ENCODE data around the gene LYZL2.

The LYZL2 gene

GRCh38 chr10:30580676-30581075 lies 48.9 kb downstream of the LYZL2 start:
- DNase-seq (ENCODE audit: low read depth, low spot score) = no peak
- TF ChIP-seq FOXP2 (optimal IDR thresholded peaks at IDR 0.05; ENCODE audit: control extremely low read depth, extremely low read length, insufficient read depth) (no peak), EZH2 (IDR thresholded peaks at IDR 0.05) (no peak), POLR2AphosphoS5 (IDR thresholded peaks at IDR 0.05; ENCODE audit: borderline replicate concordance, low read depth, low read length) (no peak)
- Histone ChIP-seq H3K4me3 (no peak overlapping the region), H3K9me3 (ENCODE audit: low read depth, low read length) (no peaks in the 10 kb centered on the region), H3K9ac (ENCODE audit: insufficient read length) (no peak overlapping the region), H3K36me3 (ENCODE audit: insufficient read depth, low read length) (no peaks in the 10 kb centered on the region), H3K27ac (no peak overlapping the region)

DNA sequence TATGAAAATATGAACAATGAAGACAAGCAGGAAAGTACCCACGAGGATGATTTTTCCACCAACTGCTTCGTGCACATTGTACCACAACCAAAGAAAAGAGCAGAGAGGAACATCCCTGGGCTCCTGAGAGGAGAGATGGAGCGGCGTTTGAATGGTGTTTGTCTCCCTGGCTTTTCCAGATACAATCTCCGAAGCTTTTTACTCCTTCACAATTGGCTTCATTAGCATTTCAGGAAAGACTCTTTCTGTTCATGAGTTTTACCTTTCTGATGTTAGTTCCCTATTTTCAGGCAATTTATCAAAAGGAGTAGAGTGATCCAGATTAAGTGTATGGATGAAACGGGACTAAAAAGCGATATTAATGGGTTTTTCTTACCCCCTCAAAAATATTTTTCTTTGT lies 49.3 kb downstream of the LYZL2 start:
- Histone ChIP-seq H3K4me3 (no peak overlapping the region), H3K27ac (no peak overlapping the region), H3K9ac (ENCODE audit: insufficient read length) (no peak overlapping the region), H3K36me3 (ENCODE audit: insufficient read depth, low read length) (no peaks in the 10 kb centered on the region), H3K9me3 (ENCODE audit: low read depth, low read length) (no peaks in the 10 kb centered on the region)
- TF ChIP-seq EZH2 (IDR thresholded peaks at IDR 0.05) = no peak
- DNase-seq (ENCODE audit: low read depth, low spot score) = no peak

- H3K27ac ChIP-seq = no peak overlapping the region
- TF ChIP-seq EZH2 (IDR thresholded peaks at IDR 0.05) = no peak
- TF ChIP-seq FOXP2 (optimal IDR thresholded peaks at IDR 0.05; ENCODE audit: control extremely low read depth, extremely low read length, insufficient read depth) = no peak
- TF ChIP-seq POLR2AphosphoS5 (IDR thresholded peaks at IDR 0.05; ENCODE audit: borderline replicate concordance, low read depth, low read length) = no peak
- no peak overlapping the region for H3K4me3 ChIP-seq
- no peak overlapping the region for H3K9ac ChIP-seq (ENCODE audit: insufficient read length)
- no peak for DNase-seq (ENCODE audit: low read depth, low spot score)
- H3K36me3 ChIP-seq (ENCODE audit: insufficient read depth, low read length) = no peaks in the 10 kb centered on the region
- no peaks in the 10 kb centered on the region for H3K9me3 ChIP-seq (ENCODE audit: low read depth, low read length)
Observed at GRCh38 chr10:30579574-30579973, 50.0 kb downstream of the LYZL2 start.

- Histone ChIP-seq H3K9ac (ENCODE audit: insufficient read length) (no peak overlapping the region), H3K9me3 (ENCODE audit: low read depth, low read length) (no peaks in the 10 kb centered on the region), H3K27ac (no peak overlapping the region), H3K36me3 (ENCODE audit: insufficient read depth, low read length) (no peaks in the 10 kb centered on the region), H3K4me3 (no peak overlapping the region)
- TF ChIP-seq POLR2AphosphoS5 (IDR thresholded peaks at IDR 0.05; ENCODE audit: borderline replicate concordance, low read depth, low read length) = no peak
- TF ChIP-seq FOXP2 (optimal IDR thresholded peaks at IDR 0.05; ENCODE audit: control extremely low read depth, extremely low read length, insufficient read depth) = no peak
- no peak for TF ChIP-seq EZH2 (IDR thresholded peaks at IDR 0.05)
- no peak for DNase-seq (ENCODE audit: low read depth, low spot score)
Observed at GRCh38 chr10:30577048-30577447, 52.5 kb downstream of the LYZL2 start.

GRCh38 chr10:30576641-30577040 lies 52.9 kb downstream of the LYZL2 start:
- TF ChIP-seq FOXP2 (optimal IDR thresholded peaks at IDR 0.05; ENCODE audit: control extremely low read depth, extremely low read length, insufficient read depth) (no peak), POLR2AphosphoS5 (IDR thresholded peaks at IDR 0.05; ENCODE audit: borderline replicate concordance, low read depth, low read length) (no peak), EZH2 (IDR thresholded peaks at IDR 0.05) (no peak)
- Histone ChIP-seq H3K27ac (no peak overlapping the region), H3K4me3 (no peak overlapping the region), H3K9ac (ENCODE audit: insufficient read length) (no peak overlapping the region), H3K9me3 (ENCODE audit: low read depth, low read length) (no peaks in the 10 kb centered on the region), H3K36me3 (ENCODE audit: insufficient read depth, low read length) (no peaks in the 10 kb centered on the region)
- no peak for DNase-seq (ENCODE audit: low read depth, low spot score)

DNA sequence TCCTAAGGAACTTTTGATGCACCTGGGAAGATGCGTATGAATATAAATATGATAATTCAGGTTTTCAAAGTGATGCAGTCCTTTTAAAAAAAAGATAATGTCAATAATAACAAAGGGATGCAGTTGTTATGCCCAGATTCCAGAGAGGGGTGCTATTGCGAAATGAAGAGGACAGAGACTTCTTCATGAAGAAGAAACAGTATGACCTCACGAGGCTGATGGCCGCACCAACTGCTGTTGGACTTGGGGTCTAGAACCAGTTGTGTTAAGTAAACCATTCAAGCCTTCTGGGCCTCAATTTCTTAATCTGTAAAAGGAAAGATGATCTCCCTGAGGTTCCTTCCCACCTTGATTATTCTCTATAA lies 55.1 kb downstream of the LYZL2 start:
- no peak overlapping the region for H3K9ac ChIP-seq (ENCODE audit: insufficient read length)
- H3K27ac ChIP-seq = no peak overlapping the region
- no peak overlapping the region for H3K4me3 ChIP-seq
- H3K36me3 ChIP-seq (ENCODE audit: insufficient read depth, low read length) = no peaks in the 10 kb centered on the region
- no peaks in the 10 kb centered on the region for H3K9me3 ChIP-seq (ENCODE audit: low read depth, low read length)
- no peak for DNase-seq (ENCODE audit: low read depth, low spot score)
- TF ChIP-seq FOXP2 (optimal IDR thresholded peaks at IDR 0.05; ENCODE audit: control extremely low read depth, extremely low read length, insufficient read depth) = no peak
- no peak for TF ChIP-seq POLR2AphosphoS5 (IDR thresholded peaks at IDR 0.05; ENCODE audit: borderline replicate concordance, low read depth, low read length)
- no peak for TF ChIP-seq EZH2 (IDR thresholded peaks at IDR 0.05)

DNA sequence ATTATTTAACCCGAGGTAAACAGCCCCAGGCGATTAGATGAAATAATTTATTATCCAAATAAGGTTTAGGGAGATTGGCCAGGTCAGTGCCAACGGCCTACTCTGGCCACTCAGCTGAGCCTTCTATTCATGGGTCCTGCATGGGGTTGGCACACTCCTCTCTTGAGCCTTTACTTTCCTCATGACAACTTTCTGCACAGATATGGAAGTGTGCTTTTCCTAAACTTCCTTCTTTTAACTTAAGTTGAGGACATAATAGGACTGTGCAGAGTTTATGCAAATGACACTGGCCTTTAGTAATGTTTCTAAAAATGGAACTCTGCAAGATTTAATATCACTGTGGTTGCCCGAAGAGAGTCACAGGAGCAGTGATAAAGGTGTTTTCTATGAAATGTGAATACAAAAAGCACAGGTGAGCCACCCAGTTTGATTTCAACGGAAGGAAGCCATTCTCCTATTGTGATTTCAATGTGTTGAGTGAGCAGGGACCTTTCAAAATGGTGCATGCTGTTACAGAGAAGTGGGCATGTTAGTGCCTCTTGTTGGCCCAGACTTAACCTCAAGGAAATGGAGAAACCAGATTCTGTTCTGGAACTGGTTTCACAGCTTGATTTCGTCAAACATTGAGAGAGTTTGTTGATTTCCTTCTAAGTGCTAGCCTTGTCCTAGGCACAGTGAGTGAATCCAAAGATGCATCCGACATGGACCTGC lies 55.7 kb downstream of the LYZL2 start:
- Histone ChIP-seq H3K9me3 (ENCODE audit: low read depth, low read length) (no peaks in the 10 kb centered on the region), H3K36me3 (ENCODE audit: insufficient read depth, low read length) (no peaks in the 10 kb centered on the region), H3K9ac (ENCODE audit: insufficient read length) (no peak overlapping the region), H3K27ac (no peak overlapping the region), H3K4me3 (no peak overlapping the region)
- TF ChIP-seq FOXP2 (optimal IDR thresholded peaks at IDR 0.05; ENCODE audit: control extremely low read depth, extremely low read length, insufficient read depth) (no peak), EZH2 (IDR thresholded peaks at IDR 0.05) (no peak), POLR2AphosphoS5 (IDR thresholded peaks at IDR 0.05; ENCODE audit: borderline replicate concordance, low read depth, low read length) (no peak)
- DNase-seq (ENCODE audit: low read depth, low spot score) = no peak

DNA sequence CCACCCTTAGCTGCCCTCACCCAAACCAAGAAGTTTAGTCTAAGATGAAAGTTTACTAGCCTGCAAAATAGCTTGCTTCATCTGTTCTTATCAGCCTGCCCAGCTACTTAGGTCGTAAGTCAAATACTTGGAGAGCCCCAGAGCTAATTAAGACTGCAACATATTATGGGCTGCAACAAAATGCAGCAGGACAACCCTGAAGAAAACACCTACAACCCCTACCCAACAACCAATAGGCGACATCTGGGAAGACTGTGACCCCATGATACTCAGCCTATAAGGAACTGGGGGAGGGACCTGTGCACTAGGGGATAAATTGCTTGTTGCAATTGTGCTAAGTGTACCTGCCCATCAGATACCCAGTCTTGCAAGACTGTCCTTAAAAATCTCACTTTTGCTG lies 64.1 kb downstream of the LYZL2 start:
- H3K36me3 ChIP-seq (ENCODE audit: insufficient read depth, low read length) = no peaks in the 10 kb centered on the region
- no peak overlapping the region for H3K27ac ChIP-seq
- DNase-seq (ENCODE audit: low read depth, low spot score) = no peak
- no peak for TF ChIP-seq EZH2 (IDR thresholded peaks at IDR 0.05)
- no peak for TF ChIP-seq POLR2AphosphoS5 (IDR thresholded peaks at IDR 0.05; ENCODE audit: borderline replicate concordance, low read depth, low read length)
- no peak for TF ChIP-seq FOXP2 (optimal IDR thresholded peaks at IDR 0.05; ENCODE audit: control extremely low read depth, extremely low read length, insufficient read depth)
- no peak overlapping the region for H3K4me3 ChIP-seq
- no peak overlapping the region for H3K9ac ChIP-seq (ENCODE audit: insufficient read length)
- H3K9me3 ChIP-seq (ENCODE audit: low read depth, low read length) = no peaks in the 10 kb centered on the region

DNA sequence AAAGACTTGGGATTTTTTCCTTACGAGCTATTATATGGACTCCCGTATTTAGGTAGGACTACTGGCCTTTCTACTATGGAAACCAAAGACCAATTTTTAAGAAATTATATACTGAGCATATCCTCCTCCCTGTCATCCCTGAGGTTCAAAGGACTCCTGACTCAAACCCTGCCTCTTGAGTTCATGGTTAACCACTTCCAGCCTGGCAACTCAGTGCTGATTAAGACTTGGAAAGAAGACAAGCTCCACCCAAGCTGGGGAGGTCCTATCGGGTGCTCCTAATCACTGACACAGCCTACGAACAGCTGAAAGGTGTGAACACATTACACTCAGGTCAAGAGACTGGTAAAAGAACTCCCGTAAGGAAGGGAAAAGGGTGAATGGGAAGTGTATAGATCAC lies 66.8 kb downstream of the LYZL2 start:
- H3K4me3 ChIP-seq = no peak overlapping the region
- no peaks in the 10 kb centered on the region for H3K36me3 ChIP-seq (ENCODE audit: insufficient read depth, low read length)
- no peak for DNase-seq (ENCODE audit: low read depth, low spot score)
- no peak overlapping the region for H3K27ac ChIP-seq
- TF ChIP-seq EZH2 (IDR thresholded peaks at IDR 0.05) = no peak
- TF ChIP-seq FOXP2 (optimal IDR thresholded peaks at IDR 0.05; ENCODE audit: control extremely low read depth, extremely low read length, insufficient read depth) = no peak
- TF ChIP-seq POLR2AphosphoS5 (IDR thresholded peaks at IDR 0.05; ENCODE audit: borderline replicate concordance, low read depth, low read length) = no peak
- no peaks in the 10 kb centered on the region for H3K9me3 ChIP-seq (ENCODE audit: low read depth, low read length)
- H3K9ac ChIP-seq (ENCODE audit: insufficient read length) = no peak overlapping the region
